Measurements from ENCODE around the gene PPIL4.

The PPIL4 gene

DNA sequence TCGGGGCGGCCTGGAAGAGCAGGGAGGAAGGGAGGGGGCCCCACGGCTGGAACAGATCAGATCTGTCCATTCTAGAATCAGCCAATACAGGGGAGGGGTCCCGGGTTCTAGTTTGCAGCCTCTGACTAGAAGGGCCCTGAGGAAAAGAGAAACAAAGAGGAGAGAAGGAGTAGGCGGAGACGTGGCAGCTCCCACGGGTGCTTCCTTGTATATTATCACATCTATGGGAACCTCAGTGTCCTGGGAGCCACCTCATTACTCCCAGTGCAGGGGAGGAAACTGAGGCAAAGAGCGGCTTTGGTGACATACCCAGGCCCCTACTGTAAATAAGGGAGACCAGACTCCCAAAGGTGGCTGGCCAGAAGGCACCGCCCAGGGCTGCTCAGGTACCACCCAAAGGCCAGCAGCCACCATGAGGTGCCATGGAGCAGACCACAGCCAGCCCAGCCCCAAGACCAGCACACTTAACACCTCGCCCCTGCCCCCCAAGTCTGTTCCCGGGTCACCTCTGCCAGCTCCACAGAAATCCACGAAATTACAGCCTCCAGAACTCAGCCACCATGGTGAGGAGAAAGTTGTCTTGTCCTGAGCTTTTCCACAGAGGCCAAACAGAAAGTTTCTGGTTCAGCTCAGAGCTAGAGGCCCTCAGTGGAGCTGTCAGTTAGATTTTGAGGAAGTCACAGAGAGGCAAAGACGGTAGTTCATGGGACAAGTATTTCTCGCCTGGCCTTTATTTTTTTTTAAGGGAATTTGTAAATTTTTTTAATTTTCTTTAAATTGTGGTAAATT, 63.1 kb downstream of the PPIL4 start:
- H3K4me2 ChIP-seq (ENCODE audit: low read length, poor library complexity, severe bottlenecking) = peak overlapping the region; percentile 29
- no peak overlapping the region for H3K23ac ChIP-seq (ENCODE audit: low read length in 2 of 2)

GRCh38 chr6:149480502-149481280, 65.2 kb downstream of the PPIL4 start:
- Histone ChIP-seq H3K9ac (ENCODE audit: low read length) (no peak overlapping the region), H2BK120ac (ENCODE audit: low read depth, low read length) (no peak overlapping the region), H3K23ac (ENCODE audit: low read length in 2 of 2) (no peak overlapping the region), H3K4me3 (ENCODE audit: insufficient read depth in 1 of 2, low read depth in 1 of 2, low read length in 2 of 2) (no peak overlapping the region), H3K4ac (ENCODE audit: low read depth in 1 of 2, low read length in 2 of 2) (no peak overlapping the region), H2AK5ac (ENCODE audit: low read length, severe bottlenecking) (no peak overlapping the region), H3K27me3 (ENCODE audit: control insufficient read depth in 1 of 2, insufficient read depth in 1 of 2, low read length in 2 of 2) (peaks cover 0 to 13% of the 10 kb centered on the region in 2 experiments), H2BK12ac (ENCODE audit: low read length in 2 of 2) (peak overlapping the region in 1 of 2 experiments; percentile 92), H3K4me1 (ENCODE audit: control insufficient read depth, insufficient read depth, low read depth, low read length) (peaks cover 15% of the 10 kb centered on the region), H4K8ac (ENCODE audit: low read length) (no peak overlapping the region), H2BK5ac (ENCODE audit: low read depth, low read length, poor library complexity, severe bottlenecking) (no peak overlapping the region), H3K36me3 (ENCODE audit: control insufficient read depth in 1 of 2, insufficient read depth in 2 of 2, low read depth in 1 of 2, low read length in 2 of 2) (no peaks in the 10 kb centered on the region), H2AFZ (ENCODE audit: low read depth, low read length) (no peak overlapping the region), H4K91ac (ENCODE audit: low read length) (no peak overlapping the region), H3K14ac (ENCODE audit: low read length in 2 of 2) (peak overlapping the region in 1 of 2 experiments; percentile 44), H2BK15ac (ENCODE audit: low read depth, poor library complexity, severe bottlenecking) (no peak overlapping the region), H3K9me3 (ENCODE audit: control insufficient read depth, low read length) (no peaks in the 10 kb centered on the region), H3K18ac (ENCODE audit: low read depth in 1 of 2, low read length in 2 of 2) (no peak overlapping the region), H3K79me1 (replicated peaks; ENCODE audit: low read length, poor library complexity, severe bottlenecking) (no peaks in the 10 kb centered on the region), H3K27ac (ENCODE audit: low read length, poor library complexity, severe bottlenecking) (no peak overlapping the region), H3K4me2 (ENCODE audit: low read length, poor library complexity, severe bottlenecking) (no peak overlapping the region)
- WGBS = 95% methylated on average over 11 of the region's 18 CpGs
- no peak for DNase-seq

More for the DNA sequence above, 63.1 kb downstream of the PPIL4 start:
- peak overlapping the region; percentile 81 for H2BK120ac ChIP-seq (ENCODE audit: low read depth, low read length)
- peak overlapping the region; percentile 86 for H3K9ac ChIP-seq (ENCODE audit: low read length)
- peak overlapping the region; percentile 84 to 89 for H3K4ac ChIP-seq (ENCODE audit: low read depth in 1 of 2, low read length in 2 of 2)
- H2BK12ac ChIP-seq (ENCODE audit: low read length in 2 of 2) = peak overlapping the region; percentile 22 to 79
- H4K8ac ChIP-seq (ENCODE audit: low read length) = peak overlapping the region; percentile 94
- no peak overlapping the region for H2AK5ac ChIP-seq (ENCODE audit: low read length, severe bottlenecking)
- no peaks in the 10 kb centered on the region for H3K9me3 ChIP-seq (ENCODE audit: control insufficient read depth, low read length)
- peaks cover 15% of the 10 kb centered on the region for H3K4me1 ChIP-seq (ENCODE audit: control insufficient read depth, insufficient read depth, low read depth, low read length)
- H4K91ac ChIP-seq (ENCODE audit: low read length) = peak overlapping the region; percentile 85
- H3K27ac ChIP-seq (ENCODE audit: low read length, poor library complexity, severe bottlenecking) = no peak overlapping the region
- H3K18ac ChIP-seq (ENCODE audit: low read depth in 1 of 2, low read length in 2 of 2) = peak overlapping the region; percentile 58 to 75
- H3K36me3 ChIP-seq (ENCODE audit: control insufficient read depth in 1 of 2, insufficient read depth in 2 of 2, low read depth in 1 of 2, low read length in 2 of 2) = no peaks in the 10 kb centered on the region
- peak overlapping the region; percentile 57 for H2BK15ac ChIP-seq (ENCODE audit: low read depth, poor library complexity, severe bottlenecking)
- H2BK5ac ChIP-seq (ENCODE audit: low read depth, low read length, poor library complexity, severe bottlenecking) = no peak overlapping the region
- H3K4me3 ChIP-seq (ENCODE audit: insufficient read depth in 1 of 2, low read depth in 1 of 2, low read length in 2 of 2) = peak overlapping the region in 1 of 2 experiments; percentile 75
- DNase-seq = no peak
- no peak overlapping the region for H3K14ac ChIP-seq (ENCODE audit: low read length in 2 of 2)
- WGBS = 52% methylated on average over 11 of the region's 14 CpGs
- H3K27me3 ChIP-seq (ENCODE audit: control insufficient read depth in 1 of 2, insufficient read depth in 1 of 2, low read length in 2 of 2) = peaks cover 0 to 13% of the 10 kb centered on the region in 2 experiments
- H3K79me1 ChIP-seq (replicated peaks; ENCODE audit: low read length, poor library complexity, severe bottlenecking) = no peaks in the 10 kb centered on the region
- H2AFZ ChIP-seq (ENCODE audit: low read depth, low read length) = peak overlapping the region; percentile 53

DNA sequence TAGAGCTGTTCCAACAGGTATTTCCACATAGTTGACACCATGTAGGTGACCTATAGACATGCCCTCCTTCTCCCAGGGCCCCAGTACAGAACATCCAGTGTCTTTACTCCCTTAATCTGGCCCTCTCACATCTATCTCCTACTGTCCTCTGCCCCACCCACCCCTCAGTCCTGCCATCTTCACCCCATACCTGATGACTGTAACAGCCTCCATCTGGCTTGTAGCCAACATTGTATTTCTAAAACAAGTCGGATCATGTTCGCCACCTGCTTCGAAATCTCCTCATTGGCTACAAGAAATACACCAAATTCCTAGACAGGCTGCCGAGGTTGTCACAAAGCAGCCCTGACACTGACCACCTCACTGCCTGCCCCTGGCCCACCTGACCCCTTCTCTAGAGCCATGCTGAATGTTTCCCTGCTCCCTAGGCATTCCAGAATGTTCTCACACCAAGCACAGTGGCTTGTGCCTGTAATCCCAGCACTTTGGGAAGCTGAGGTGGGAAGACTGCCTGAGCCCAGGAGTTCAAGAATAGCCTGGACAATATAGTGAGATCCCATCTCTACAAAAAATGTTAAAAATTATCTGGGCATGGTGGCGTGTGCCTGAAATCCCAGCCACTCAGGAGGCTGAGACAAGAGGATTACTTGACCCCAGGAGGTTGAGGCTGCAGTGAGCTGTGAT, 67.1 kb downstream of the PPIL4 start:
- 92% methylated on average over 5 of the region's 5 CpGs for WGBS
- no peak overlapping the region for H2BK12ac ChIP-seq (ENCODE audit: low read length in 2 of 2)

More for the DNA sequence above, 67.1 kb downstream of the PPIL4 start:
- Histone ChIP-seq H3K9ac (ENCODE audit: low read length) (no peak overlapping the region), H3K4me2 (ENCODE audit: low read length, poor library complexity, severe bottlenecking) (no peak overlapping the region), H3K9me3 (ENCODE audit: control insufficient read depth, low read length) (no peaks in the 10 kb centered on the region), H2BK5ac (ENCODE audit: low read depth, low read length, poor library complexity, severe bottlenecking) (no peak overlapping the region), H3K18ac (ENCODE audit: low read depth in 1 of 2, low read length in 2 of 2) (no peak overlapping the region), H3K79me1 (replicated peaks; ENCODE audit: low read length, poor library complexity, severe bottlenecking) (no peaks in the 10 kb centered on the region), H2AFZ (ENCODE audit: low read depth, low read length) (no peak overlapping the region), H2AK5ac (ENCODE audit: low read length, severe bottlenecking) (no peak overlapping the region), H4K8ac (ENCODE audit: low read length) (no peak overlapping the region), H2BK15ac (ENCODE audit: low read depth, poor library complexity, severe bottlenecking) (no peak overlapping the region), H2BK120ac (ENCODE audit: low read depth, low read length) (no peak overlapping the region), H4K91ac (ENCODE audit: low read length) (no peak overlapping the region), H3K4me1 (ENCODE audit: control insufficient read depth, insufficient read depth, low read depth, low read length) (peaks cover 12% of the 10 kb centered on the region), H3K4ac (ENCODE audit: low read depth in 1 of 2, low read length in 2 of 2) (no peak overlapping the region), H3K27me3 (ENCODE audit: control insufficient read depth in 1 of 2, insufficient read depth in 1 of 2, low read length in 2 of 2) (peaks cover 0 to 13% of the 10 kb centered on the region in 2 experiments), H3K23ac (ENCODE audit: low read length in 2 of 2) (no peak overlapping the region), H3K27ac (ENCODE audit: low read length, poor library complexity, severe bottlenecking) (no peak overlapping the region), H3K4me3 (ENCODE audit: insufficient read depth in 1 of 2, low read depth in 1 of 2, low read length in 2 of 2) (no peak overlapping the region), H3K36me3 (ENCODE audit: control insufficient read depth in 1 of 2, insufficient read depth in 2 of 2, low read depth in 1 of 2, low read length in 2 of 2) (no peaks in the 10 kb centered on the region), H3K14ac (ENCODE audit: low read length in 2 of 2) (no peak overlapping the region)
- no peak for DNase-seq
